NCI-H82 (cell line): ENCODE data around the gene BRINP2.

Experiments
- DNase-seq: peaks from one replicate; lab custom pipeline; 2025; lab: John Stamatoyannopoulos, UW

Gene BRINP2

GRCh38 chr1:177170756-177171535 is at the start of gene BRINP2:
Gene BRINP2, plus strand, starts transcription at chr1:177170958. Its CDS starts 58,919 bp downstream, at chr1:177229877.
- peak; percentile 89 for DNase-seq

GRCh38 chr1:177122461-177123251 is 48.1 kb upstream of the BRINP2 start:
- peak; percentile 13 for DNase-seq

GRCh38 chr1:177124577-177125278 is 46.0 kb upstream of the BRINP2 start:
- DNase-seq: no peak

- no peak for DNase-seq
Measured at GRCh38 chr1:177126267-177126666, 44.5 kb upstream of the BRINP2 start.

- no peak for DNase-seq
Measured at GRCh38 chr1:177128665-177129281, 42.0 kb upstream of the BRINP2 start.

- peak; percentile 89 for DNase-seq
Measured at GRCh38 chr1:177130451-177130945, 40.3 kb upstream of the BRINP2 start.

- DNase-seq: no peak
Measured at GRCh38 chr1:177131723-177132122, 39.0 kb upstream of the BRINP2 start.

GRCh38 chr1:177132141-177132540 is 38.6 kb upstream of the BRINP2 start:
- DNase-seq: no peak

GRCh38 chr1:177133977-177134538 is 36.7 kb upstream of the BRINP2 start:
- DNase-seq: peak; percentile 96

GRCh38 chr1:177135250-177135649 is 35.5 kb upstream of the BRINP2 start:
- DNase-seq: no peak

GRCh38 chr1:177137814-177138213 is 32.9 kb upstream of the BRINP2 start:
- peak; percentile 20 for DNase-seq

GRCh38 chr1:177138347-177138746 is 32.4 kb upstream of the BRINP2 start:
- no peak for DNase-seq

GRCh38 chr1:177142010-177142409 is 28.7 kb upstream of the BRINP2 start:
- no peak for DNase-seq

- no peak for DNase-seq
Measured at GRCh38 chr1:177142791-177143271, 27.9 kb upstream of the BRINP2 start.

GRCh38 chr1:177145106-177146070 is 25.4 kb upstream of the BRINP2 start:
- peak; percentile 63 for DNase-seq

- DNase-seq: no peak
Measured at GRCh38 chr1:177146499-177146898, 24.3 kb upstream of the BRINP2 start.

- DNase-seq: no peak
Measured at GRCh38 chr1:177162243-177162642, 8.5 kb upstream of the BRINP2 start.

GRCh38 chr1:177163844-177164379 is 6.8 kb upstream of the BRINP2 start:
- DNase-seq: peak; percentile 44

GRCh38 chr1:177164380-177165068 is 6.2 kb upstream of the BRINP2 start, which contains the start of gene ASTN1:
Gene ASTN1, minus strand, starts transcription at chr1:177164712. Its CDS starts 36 bp downstream, at chr1:177164676.
- DNase-seq: peak; percentile 70
